T-helper 1 cell treated with Interleukin-12 subunit alpha and Interleukin-12 subunit beta and Interleukin-4 antibody, amounts not matched to agents 30 μg/mL and 1 μg/mL, for 36 hours (primary cell): ENCODE data around the gene RNPS1.

ENCODE experiments used
- H3K27ac Mint-ChIP-seq: one replicate; pipeline ENCODE4 v1.8.0; 2021; ENCODE audit warnings: mild to moderate bottlenecking, mixed read lengths
- H3K27me3 Mint-ChIP-seq: one replicate; pipeline ENCODE4 v1.8.0; 2021; ENCODE audit warnings: low read depth, mixed read lengths
- H3K36me3 Mint-ChIP-seq: one replicate; pipeline ENCODE4 v1.8.0; 2021; ENCODE audit warnings: low read depth, mixed read lengths
- H3K4me1 Mint-ChIP-seq: one replicate; pipeline ENCODE4 v1.8.0; 2021; ENCODE audit warnings: low read depth, mixed read lengths
- H3K4me3 Mint-ChIP-seq: one replicate; pipeline ENCODE4 v1.8.0; 2021; ENCODE audit warnings: mild to moderate bottlenecking, moderate library complexity, mixed read lengths
- H3K9me3 Mint-ChIP-seq: one replicate; pipeline ENCODE4 v1.8.0; 2021; ENCODE audit warnings: mixed read lengths

Gene RNPS1

GRCh38 chr16:2267913-2268666 is at the start of gene RNPS1:
Gene RNPS1 (minus strand): TSS chr16:2268126. CDS start chr16:2264643, 3,483 bp downstream.
- Mint-ChIP-seq H3K9me3 (no peaks in the 10 kb centered on the region), H3K4me3 (peak within 1 kb of the TSS; percentile 94), H3K36me3 (peaks cover 25% of the 10 kb centered on the region), H3K27me3 (no peaks in the 10 kb centered on the region), H3K27ac (peak within 1 kb of the TSS; percentile 99), H3K4me1 (peaks cover 21% of the 10 kb centered on the region)

- Mint-ChIP-seq H3K36me3 (no peaks in the 10 kb centered on the region), H3K27ac (no peak overlapping the region), H3K9me3 (no peaks in the 10 kb centered on the region), H3K27me3 (no peaks in the 10 kb centered on the region), H3K4me3 (no peak overlapping the region), H3K4me1 (no peaks in the 10 kb centered on the region)
Measured at GRCh38 chr16:2317231-2318020, 49.5 kb upstream of the RNPS1 start.

GRCh38 chr16:2308089-2308962 is 40.4 kb upstream of the RNPS1 start:
- H3K27ac Mint-ChIP-seq, result no peak overlapping the region
- no peak overlapping the region for H3K4me3 Mint-ChIP-seq
- H3K27me3 Mint-ChIP-seq, result no peaks in the 10 kb centered on the region
- no peaks in the 10 kb centered on the region for H3K9me3 Mint-ChIP-seq
- no peaks in the 10 kb centered on the region for H3K4me1 Mint-ChIP-seq
- H3K36me3 Mint-ChIP-seq, result no peaks in the 10 kb centered on the region

GRCh38 chr16:2299915-2300192 is 31.9 kb upstream of the RNPS1 start:
- Mint-ChIP-seq H3K27me3 (no peaks in the 10 kb centered on the region), H3K36me3 (no peaks in the 10 kb centered on the region), H3K4me3 (no peak overlapping the region), H3K4me1 (no peaks in the 10 kb centered on the region), H3K9me3 (no peaks in the 10 kb centered on the region), H3K27ac (no peak overlapping the region)

GRCh38 chr16:2299121-2299914 is 31.4 kb upstream of the RNPS1 start:
- Mint-ChIP-seq H3K27ac (no peak overlapping the region), H3K36me3 (no peaks in the 10 kb centered on the region), H3K27me3 (no peaks in the 10 kb centered on the region), H3K4me3 (no peak overlapping the region), H3K4me1 (no peaks in the 10 kb centered on the region), H3K9me3 (no peaks in the 10 kb centered on the region)

- H3K27me3 Mint-ChIP-seq, result no peaks in the 10 kb centered on the region
- H3K27ac Mint-ChIP-seq, result no peak overlapping the region
- H3K4me3 Mint-ChIP-seq, result no peak overlapping the region
- no peaks in the 10 kb centered on the region for H3K9me3 Mint-ChIP-seq
- H3K4me1 Mint-ChIP-seq, result no peaks in the 10 kb centered on the region
- H3K36me3 Mint-ChIP-seq, result no peaks in the 10 kb centered on the region
Measured at GRCh38 chr16:2298621-2299020, 30.7 kb upstream of the RNPS1 start.

- Mint-ChIP-seq H3K9me3 (no peaks in the 10 kb centered on the region), H3K4me3 (no peak overlapping the region)
Measured at GRCh38 chr16:2297506-2297860, 29.6 kb upstream of the RNPS1 start.

GRCh38 chr16:2296661-2297505 is 29.0 kb upstream of the RNPS1 start:
- Mint-ChIP-seq H3K4me3 (no peak overlapping the region), H3K4me1 (no peaks in the 10 kb centered on the region)

More at GRCh38 chr16:2297506-2297860, 29.6 kb upstream of the RNPS1 start:
- Mint-ChIP-seq H3K4me1 (no peaks in the 10 kb centered on the region), H3K27me3 (no peaks in the 10 kb centered on the region), H3K27ac (no peak overlapping the region), H3K36me3 (no peaks in the 10 kb centered on the region)

GRCh38 chr16:2295056-2295798 is 27.3 kb upstream of the RNPS1 start:
- Mint-ChIP-seq H3K27me3 (no peaks in the 10 kb centered on the region), H3K4me1 (no peaks in the 10 kb centered on the region), H3K27ac (no peak overlapping the region), H3K36me3 (no peaks in the 10 kb centered on the region), H3K4me3 (no peak overlapping the region), H3K9me3 (no peaks in the 10 kb centered on the region)

More at GRCh38 chr16:2296661-2297505, 29.0 kb upstream of the RNPS1 start:
- no peaks in the 10 kb centered on the region for H3K27me3 Mint-ChIP-seq
- H3K27ac Mint-ChIP-seq, result no peak overlapping the region
- no peaks in the 10 kb centered on the region for H3K36me3 Mint-ChIP-seq
- no peaks in the 10 kb centered on the region for H3K9me3 Mint-ChIP-seq

GRCh38 chr16:2292221-2292620 is 24.3 kb upstream of the RNPS1 start:
- Mint-ChIP-seq H3K4me3 (no peak overlapping the region), H3K4me1 (no peaks in the 10 kb centered on the region), H3K27ac (no peak overlapping the region), H3K36me3 (no peaks in the 10 kb centered on the region), H3K27me3 (no peaks in the 10 kb centered on the region), H3K9me3 (no peaks in the 10 kb centered on the region)

- no peaks in the 10 kb centered on the region for H3K9me3 Mint-ChIP-seq
- H3K27me3 Mint-ChIP-seq, result no peaks in the 10 kb centered on the region
Measured at GRCh38 chr16:2289282-2289681, 21.4 kb upstream of the RNPS1 start.

GRCh38 chr16:2288726-2289125 is 20.8 kb upstream of the RNPS1 start:
- no peak overlapping the region for H3K4me3 Mint-ChIP-seq
- no peaks in the 10 kb centered on the region for H3K27me3 Mint-ChIP-seq
- H3K9me3 Mint-ChIP-seq, result no peaks in the 10 kb centered on the region
- H3K27ac Mint-ChIP-seq, result no peak overlapping the region
- no peaks in the 10 kb centered on the region for H3K4me1 Mint-ChIP-seq
- H3K36me3 Mint-ChIP-seq, result no peaks in the 10 kb centered on the region

More at GRCh38 chr16:2289282-2289681, 21.4 kb upstream of the RNPS1 start:
- Mint-ChIP-seq H3K4me1 (no peaks in the 10 kb centered on the region), H3K36me3 (no peaks in the 10 kb centered on the region), H3K27ac (no peak overlapping the region), H3K4me3 (no peak overlapping the region)
